ENCODE data around the gene FCN1.

- TF ChIP-seq CTCF (conservative IDR thresholded peaks at IDR 0.05; ENCODE audit: low read depth, low read length) = no peak
- no peak for TF ChIP-seq EZH2 (IDR thresholded peaks at IDR 0.05; ENCODE audit: low read length, unreplicated experiment)
- no peak for TF ChIP-seq EZH2phosphoT487 (IDR thresholded peaks at IDR 0.05; ENCODE audit: borderline replicate concordance, low read length)
These were observed 48.8 kb downstream of the FCN1 start for GRCh38 chr9:134868751-134869553.
